Mesendoderm (in vitro differentiated cells): ENCODE measurements around the gene ZNF207.
"Not testable (repeated sequence)": the region's sequence is repeated elsewhere in the genome, so short reads cannot be mapped to it uniquely, and the experiment has no call there.

Source experiments
- DNase-seq: peaks from one replicate; pipeline ENCODE4 v3.0.0; 2013
- H2AK5ac ChIP-seq: 2 replicates; pipeline ENCODE4 v1.6.1; 2013; ENCODE audit warnings: low read length, inconsistent platforms
- H2BK120ac ChIP-seq: 2 replicates; pipeline ENCODE4 v1.6.1; 2013; ENCODE audit warnings: low read depth, mild to moderate bottlenecking, low read length, moderate library complexity, mixed read lengths
- H2BK15ac ChIP-seq: replicated peaks from 2 replicates; pipeline ENCODE4 v1.6.1; 2013; ENCODE audit warnings: low read depth, mild to moderate bottlenecking, moderate library complexity
- H2BK5ac ChIP-seq: 2 replicates; pipeline ENCODE4 v1.6.1; 2013; ENCODE audit warnings: low read length, inconsistent platforms
- H3K18ac ChIP-seq: 2 replicates; pipeline ENCODE4 v1.6.1; 2013; ENCODE audit warnings: mild to moderate bottlenecking, low read length, mixed read lengths
- H3K23ac ChIP-seq: one replicate; pipeline ENCODE4 v1.6.1; 2013; ENCODE audit warnings: low read length
- H3K27ac ChIP-seq: 2 replicates; pipeline ENCODE4 v1.5.1; 2013; ENCODE audit warnings: low read depth, mild to moderate bottlenecking, inconsistent platforms, low read length, moderate library complexity
- H3K27me3 ChIP-seq: 2 replicates; pipeline ENCODE4 v1.6.1; 2013; ENCODE audit warnings: low read length, control low read depth, mild to moderate bottlenecking, inconsistent platforms; ENCODE audit not compliant: insufficient read depth, poor library complexity
- H3K36me3 ChIP-seq: 2 replicates; pipeline ENCODE4 v1.6.1; 2013; ENCODE audit warnings: low read length, inconsistent platforms; ENCODE audit not compliant: control insufficient read depth, insufficient read depth
- H3K4ac ChIP-seq: one replicate; pipeline ENCODE4 v1.6.1; 2013; ENCODE audit warnings: low read depth, mild to moderate bottlenecking, low read length, moderate library complexity
- H3K4me1 ChIP-seq: 2 replicates; pipeline ENCODE4 v1.6.1; 2013; ENCODE audit warnings: low read depth, low read length, inconsistent platforms; ENCODE audit not compliant: control insufficient read depth
- H3K4me2 ChIP-seq: 2 replicates; pipeline ENCODE4 v1.6.1; 2013; ENCODE audit warnings: low read length
- H3K4me3 ChIP-seq: 2 replicates; pipeline ENCODE4 v1.5.1; 2013; ENCODE audit warnings: mild to moderate bottlenecking, low read length
- H3K56ac ChIP-seq: one replicate; pipeline ENCODE4 v1.6.1; 2013; ENCODE audit warnings: low read length
- H3K79me1 ChIP-seq: 2 replicates; pipeline ENCODE4 v1.6.1; 2013; ENCODE audit warnings: low read length, inconsistent platforms
- H3K79me2 ChIP-seq: 2 replicates; pipeline ENCODE4 v1.6.1; 2013; ENCODE audit warnings: mild to moderate bottlenecking, low read length; ENCODE audit not compliant: control insufficient read depth, insufficient read depth
- H3K9ac ChIP-seq: 2 replicates; pipeline ENCODE4 v1.6.1; 2013; ENCODE audit warnings: low read length, inconsistent platforms
- H4K5ac ChIP-seq: one replicate; pipeline ENCODE4 v1.6.1; 2013; ENCODE audit warnings: low read length
- H4K8ac ChIP-seq: one replicate; pipeline ENCODE4 v1.6.1; 2013; ENCODE audit warnings: low read depth, mild to moderate bottlenecking, control low read depth, low read length, moderate library complexity
- WGBS: extraction: QIAGEN DNeasy Blood & Tissue Kit; methylation state at CpG from one replicate; pipeline ENCODE4 v1.1.7; 2013; ENCODE audit warnings: low lambda C conversion rate, missing lambda C conversion rate; ENCODE audit not compliant: insufficient coverage; ENCODE audit errors: extremely low coverage; 5-methylcytosine and 5-hydroxymethylcytosine counted together

ZNF207 gene

GRCh38 chr17:32349503-32349853 lies 479 bp upstream of the ZNF207 start:
- Histone ChIP-seq H3K4me1 (no peaks in the 10 kb centered on the region), H3K4me2 (peak overlapping the region; percentile 14)

GRCh38 chr17:32350666-32351418 lies 885 bp downstream of the ZNF207 start:
- DNase-seq, result peak; percentile 75
- H3K23ac ChIP-seq, result no peak overlapping the region
- WGBS, result no CpG with 5 or more reads among the region's 20 CpGs
- H2BK5ac ChIP-seq, result peak overlapping the region; percentile 96
- H3K36me3 ChIP-seq, result no peaks in the 10 kb centered on the region
- no peak overlapping the region for H4K5ac ChIP-seq
- peaks cover 54% of the 10 kb centered on the region for H3K79me2 ChIP-seq
- no peak overlapping the region for H2BK15ac ChIP-seq
- peak overlapping the region; percentile 100 for H3K4me3 ChIP-seq
- H3K9ac ChIP-seq, result peak overlapping the region; percentile 100
- peak overlapping the region; percentile 81 for H3K27ac ChIP-seq
- H4K8ac ChIP-seq, result no peak overlapping the region
- H3K4me1 ChIP-seq, result no peaks in the 10 kb centered on the region
- H3K79me1 ChIP-seq, result peaks cover 1% of the 10 kb centered on the region
- H3K27me3 ChIP-seq, result no peaks in the 10 kb centered on the region
- peak overlapping the region; percentile 98 for H3K4ac ChIP-seq
- H3K18ac ChIP-seq, result peak overlapping the region; percentile 94
- peak overlapping the region; percentile 34 for H2BK120ac ChIP-seq
- H2AK5ac ChIP-seq, result peak overlapping the region; percentile 100
- peak overlapping the region; percentile 100 for H3K56ac ChIP-seq
- peak overlapping the region; percentile 25 for H3K4me2 ChIP-seq

More at GRCh38 chr17:32349503-32349853, 479 bp upstream of the ZNF207 start:
- peaks cover 40% of the 10 kb centered on the region for H3K79me2 ChIP-seq
- peak overlapping the region; percentile 82 for H3K4ac ChIP-seq
- H3K18ac ChIP-seq, result no peak overlapping the region
- no CpG with 5 or more reads among the region's 15 CpGs for WGBS
- H3K36me3 ChIP-seq, result no peaks in the 10 kb centered on the region
- no peak overlapping the region for H4K5ac ChIP-seq
- H2BK120ac ChIP-seq, result no peak overlapping the region
- peak overlapping the region; percentile 17 for H3K4me3 ChIP-seq
- peaks cover 1% of the 10 kb centered on the region for H3K79me1 ChIP-seq
- H3K27ac ChIP-seq, result no peak overlapping the region
- DNase-seq, result peak; percentile 29
- H2BK15ac ChIP-seq, result no peak overlapping the region
- H3K9ac ChIP-seq, result peak overlapping the region; percentile 75
- H2BK5ac ChIP-seq, result no peak overlapping the region
- H3K23ac ChIP-seq, result no peak overlapping the region
- H3K56ac ChIP-seq, result peak overlapping the region; percentile 80
- H4K8ac ChIP-seq, result peak overlapping the region; percentile 67
- H3K27me3 ChIP-seq, result no peaks in the 10 kb centered on the region
- H2AK5ac ChIP-seq, result no peak overlapping the region

GRCh38 chr17:32352734-32353133 lies 2.8 kb downstream of the ZNF207 start:
- H3K79me1 ChIP-seq, H3K36me3 ChIP-seq, H3K4me3 ChIP-seq, H3K27ac ChIP-seq, H3K4ac ChIP-seq, H3K23ac ChIP-seq, H3K56ac ChIP-seq, H3K4me1 ChIP-seq, DNase-seq, H2BK5ac ChIP-seq, H2BK120ac ChIP-seq, H3K9ac ChIP-seq, H3K18ac ChIP-seq, H2BK15ac ChIP-seq, H3K27me3 ChIP-seq, H4K5ac ChIP-seq, H2AK5ac ChIP-seq, H4K8ac ChIP-seq: not testable (repeated sequence)
- peaks cover 65% of the 10 kb centered on the region for H3K79me2 ChIP-seq
- no CpG with 5 or more reads among the region's 9 CpGs for WGBS
- H3K4me2 ChIP-seq, result peak overlapping the region; percentile 7

GRCh38 chr17:32355649-32356377 lies 5.9 kb downstream of the ZNF207 start:
- DNase-seq, result no peak
- H2AK5ac ChIP-seq, result no peak overlapping the region
- no peaks in the 10 kb centered on the region for H3K27me3 ChIP-seq
- H3K27ac ChIP-seq, result no peak overlapping the region
- no peak overlapping the region for H2BK5ac ChIP-seq
- no peaks in the 10 kb centered on the region for H3K4me1 ChIP-seq
- H3K23ac ChIP-seq, result no peak overlapping the region
- H3K4me2 ChIP-seq, result no peak overlapping the region
- no peak overlapping the region for H2BK15ac ChIP-seq
- peaks cover 70% of the 10 kb centered on the region for H3K79me2 ChIP-seq
- H4K8ac ChIP-seq, result no peak overlapping the region
- H3K18ac ChIP-seq, result no peak overlapping the region
- no peak overlapping the region for H4K5ac ChIP-seq
- peak overlapping the region; percentile 17 for H3K56ac ChIP-seq
- no CpG with 5 or more reads among the region's 6 CpGs for WGBS
- H3K4me3 ChIP-seq, result no peak overlapping the region
- no peak overlapping the region for H3K9ac ChIP-seq
- H2BK120ac ChIP-seq, result no peak overlapping the region
- H3K36me3 ChIP-seq, result peaks cover 6% of the 10 kb centered on the region
- H3K79me1 ChIP-seq, result no peaks in the 10 kb centered on the region
- no peak overlapping the region for H3K4ac ChIP-seq

- Histone ChIP-seq H3K36me3 (peaks cover 6% of the 10 kb centered on the region), H3K27me3 (no peaks in the 10 kb centered on the region), H3K79me2 (peaks cover 67% of the 10 kb centered on the region), H3K9ac (no peak overlapping the region), H2BK15ac (no peak overlapping the region), H3K4ac (no peak overlapping the region), H3K27ac (no peak overlapping the region), H2AK5ac (no peak overlapping the region), H3K23ac (no peak overlapping the region), H4K5ac (no peak overlapping the region), H3K4me3 (no peak overlapping the region), H3K18ac (no peak overlapping the region), H3K4me2 (no peak overlapping the region), H2BK120ac (no peak overlapping the region), H3K4me1 (no peaks in the 10 kb centered on the region), H2BK5ac (no peak overlapping the region), H3K56ac (no peak overlapping the region), H3K79me1 (no peaks in the 10 kb centered on the region), H4K8ac (no peak overlapping the region)
- no CpG with 5 or more reads among the region's 3 CpGs for WGBS
- no peak for DNase-seq
These were observed 6.4 kb downstream of the ZNF207 start for GRCh38 chr17:32356378-32356743.
